Gastrocnemius medialis (tissue), 4 donors: ENCODE measurements around the gene NHERF2. TPM values are rescaled to one million over a fixed set of nuclear protein-coding genes. Genes with fewer than 3 reads are reported as not detected.

Experiments used
- ATAC-seq, 2 donors: fragments of 150-250 bp; one replicate each; pipeline ENCODE4 v1.9.1; 2016
- DNase-seq, 2 donors: peaks; one replicate each; pipeline ENCODE4 v3.0.0-alpha.2; 2019
- H3K27ac ChIP-seq, 4 donors: fragments of 200-600 bp; sonication (generic); 1 replicate in 1 of 4; 2 replicates in 3 of 4; pipeline ENCODE4 v1.5.1; 2016 to 2018; ENCODE audit warnings: mild to moderate bottlenecking in 2 of 4, moderate library complexity in 1 of 4
- H3K27me3 ChIP-seq, 3 donors: fragments of 200-600 bp; sonication (generic) in 2 of 3; 1 replicate in 1 of 3; 2 replicates in 2 of 3; pipeline versions ENCODE4 v1.5.1 to v1.6.0; 2016 to 2019; ENCODE audit warnings: mild to moderate bottlenecking in 1 of 3, moderate library complexity in 1 of 3
- H3K36me3 ChIP-seq, 2 donors: fragments of 200-600 bp; sonication (generic) in 1 of 2; one replicate each; pipeline ENCODE4 v1.5.1; 2017 to 2018
- H3K4me1 ChIP-seq, 2 donors: fragments of 200-600 bp; sonication (generic) in 1 of 2; one replicate each; pipeline ENCODE4 v1.5.1; 2016 to 2017; ENCODE audit warnings: mild to moderate bottlenecking in 2 of 2
- H3K4me3 ChIP-seq, 4 donors: fragments of 200-600 bp; sonication (generic) in 3 of 4; 1 replicate in 1 of 4; 2 replicates in 3 of 4; pipeline ENCODE4 v1.5.1; 2016 to 2019; ENCODE audit warnings: mild to moderate bottlenecking in 2 of 4
- H3K9me3 ChIP-seq, 3 donors: fragments of 200-600 bp; sonication (generic) in 2 of 3; 1 replicate in 1 of 3; 2 replicates in 2 of 3; pipeline ENCODE4 v1.5.1; 2016 to 2019
- CTCF ChIP-seq, 5 experiments: fragments of 450-650 bp in 3 of 5; fragments of 200-600 bp in 2 of 5; sonication (generic) in 2 of 5; IDR thresholded peaks in 4 of 5; conservative IDR thresholded peaks in 1 of 5; 1 replicate in 4 of 5; 2 replicates in 1 of 5; pipeline ENCODE4 v1.5.1; 2016 to 2019; ENCODE audit warnings: antibody characterized with exemption in 5 of 5, mild to moderate bottlenecking in 3 of 5, moderate library complexity in 3 of 5
- POLR2A ChIP-seq, 2 donors: fragments of 450-650 bp; IDR thresholded peaks; one replicate each; pipeline ENCODE4 v1.6.1; 2017; ENCODE audit warnings: antibody characterized with exemption in 2 of 2, mild to moderate bottlenecking in 2 of 2, moderate library complexity in 2 of 2
- in situ Hi-C, 4 donors: fragments of 200-750 bp; cut with MboI; loops; one replicate each; pipeline versions ENCODE4 v1.15.0 to v1.8.0; 2017; ENCODE audit warnings: low sequenced_read_pairs in 4 of 4
- intact Hi-C: fragments of 100-400 bp; cut with DNase I; formaldehyde crosslinking; loops from one replicate; pipeline ENCODE4 v1.15.1; 2023; ENCODE audit warnings: low total_unique reads
- total RNA-seq, 4 donors: library from RNA; depleted of rRNA; stranded (reverse); fragments of >200 nt; gene quantifications; one replicate each; pipeline versions ENCODE4 v1.1.0 to v1.2.3, GENCODE V29; 2016

Gene NHERF2
- total RNA-seq, 4 donors from 2014 or later: 51.6 to 86.9 (median 74.4) TPM

- no peaks in the 10 kb centered on the region for H3K36me3 ChIP-seq
- peaks cover 0 to 10% of the 10 kb centered on the region in 2 donors for H3K4me1 ChIP-seq
- no peak for DNase-seq
- in situ Hi-C loops (loop anchor here in 1 of 4 donors (10.0 kb wide), 1 partner anchor 125 kb away; the partner anchor contains the start of gene RAB26), intact Hi-C loops (no loop called here)
- no peak for ATAC-seq
- no peak within 1 kb of the TSS for H3K27ac ChIP-seq
- no peaks in the 10 kb centered on the region for H3K9me3 ChIP-seq
- H3K27me3 ChIP-seq: peaks cover 27 to 33% (median 31%) of the 10 kb centered on the region in 3 donors
- TF ChIP-seq POLR2A (IDR thresholded peaks at IDR 0.05) (no peak), CTCF (IDR thresholded peaks at IDR 0.05 in 4 of 5, conservative IDR thresholded peaks at IDR 0.05 in 1 of 5) (no peak)
- no peak within 1 kb of the TSS for H3K4me3 ChIP-seq
Measured at GRCh38 chr16:2019518-2019920, 7.2 kb upstream of the NHERF2 start, which contains the start of gene NPW. Gene NPW (plus strand): TSS chr16:2019785.

DNA sequence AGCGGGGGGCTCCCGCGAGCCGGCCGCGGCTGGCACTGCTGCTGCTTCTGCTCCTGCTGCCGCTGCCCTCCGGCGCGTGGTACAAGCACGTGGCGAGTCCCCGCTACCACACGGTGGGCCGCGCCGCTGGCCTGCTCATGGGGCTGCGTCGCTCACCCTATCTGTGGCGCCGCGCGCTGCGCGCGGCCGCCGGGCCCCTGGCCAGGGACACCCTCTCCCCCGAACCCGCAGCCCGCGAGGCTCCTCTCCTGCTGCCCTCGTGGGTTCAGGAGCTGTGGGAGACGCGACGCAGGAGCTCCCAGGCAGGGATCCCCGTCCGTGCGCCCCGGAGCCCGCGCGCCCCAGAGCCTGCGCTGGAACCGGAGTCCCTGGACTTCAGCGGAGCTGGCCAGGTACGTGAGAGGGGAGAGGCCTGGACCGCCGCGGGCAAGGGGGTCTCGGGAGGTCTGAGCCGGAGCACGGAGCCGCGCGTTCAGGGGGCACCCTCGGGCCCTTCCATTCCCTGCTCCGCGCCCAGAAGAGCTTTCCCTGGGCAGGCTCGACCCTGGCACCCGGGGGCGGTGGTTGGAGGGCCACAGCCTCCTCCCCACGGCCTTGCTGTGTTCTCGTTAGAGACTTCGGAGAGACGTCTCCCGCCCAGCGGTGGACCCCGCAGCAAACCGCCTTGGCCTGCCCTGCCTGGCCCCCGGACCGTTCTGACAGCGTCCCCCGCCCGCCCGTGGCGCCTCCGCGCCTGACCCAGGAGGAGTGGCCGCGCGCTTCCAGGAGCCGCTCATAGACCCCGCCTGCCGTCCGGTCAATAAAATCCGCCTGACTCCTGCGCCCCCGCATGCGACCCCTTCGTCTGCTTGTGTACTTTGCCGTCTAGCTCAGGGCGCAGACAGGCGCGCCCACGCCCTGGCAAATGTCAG lies 6.5 kb upstream of the NHERF2 start:
- ATAC-seq: no peak
- Histone ChIP-seq H3K27me3 (peaks cover 27 to 33% (median 31%) of the 10 kb centered on the region in 3 donors), H3K4me1 (peaks cover 0 to 10% of the 10 kb centered on the region in 2 donors), H3K27ac (no peak overlapping the region), H3K4me3 (no peak overlapping the region), H3K9me3 (no peaks in the 10 kb centered on the region), H3K36me3 (no peaks in the 10 kb centered on the region)
- DNase-seq: no peak
- intact Hi-C loops (no loop called here), in situ Hi-C loops (loop anchor here in 2 of 4 donors (5.0 to 10.0 kb wide), 2 partner anchors 122 to 125 kb away; partner anchors contain the start of gene RAB26 (in 1 of the 2))
- no peak for TF ChIP-seq POLR2A (IDR thresholded peaks at IDR 0.05)
- no peak for TF ChIP-seq CTCF (IDR thresholded peaks at IDR 0.05 in 4 of 5, conservative IDR thresholded peaks at IDR 0.05 in 1 of 5)

GRCh38 chr16:2022723-2023091 lies 4.0 kb upstream of the NHERF2 start:
- Histone ChIP-seq H3K27ac (no peak overlapping the region), H3K27me3 (peaks cover 27 to 33% (median 31%) of the 10 kb centered on the region in 3 donors), H3K9me3 (no peaks in the 10 kb centered on the region), H3K4me1 (peaks cover 0 to 15% of the 10 kb centered on the region in 2 donors), H3K36me3 (no peaks in the 10 kb centered on the region), H3K4me3 (peak overlapping the region; percentile 27 to 49 (median 41))
- ATAC-seq (no peak), DNase-seq (no peak)
- TF ChIP-seq CTCF (IDR thresholded peaks at IDR 0.05 in 4 of 5, conservative IDR thresholded peaks at IDR 0.05 in 1 of 5) (no peak), POLR2A (IDR thresholded peaks at IDR 0.05) (no peak)
- intact Hi-C loops (loop anchor here (1.0 to 2.0 kb wide), 5 partner anchors 25 to 228 kb away; partner anchors contain the start of genes ECI1, NTHL1 and TSC2), in situ Hi-C loops (loop anchor here in 1 of 4 donors (5.0 kb wide), 1 partner anchor 120 kb away; no protein-coding TSS in a partner anchor)

- Histone ChIP-seq H3K27me3 (peaks cover 27 to 33% (median 31%) of the 10 kb centered on the region in 3 donors), H3K4me3 (peak overlapping the region; percentile 37 to 63 (median 44)), H3K36me3 (no peaks in the 10 kb centered on the region), H3K27ac (peak overlapping the region; percentile 54 to 80 (median 64)), H3K4me1 (peaks cover 0 to 16% of the 10 kb centered on the region in 2 donors), H3K9me3 (no peaks in the 10 kb centered on the region)
- intact Hi-C loops: loop anchor here (1.0 to 2.0 kb wide), 5 partner anchors 24 to 227 kb away; partner anchors contain the start of genes ECI1, NTHL1 and TSC2
- peak; percentile 80 to 83 for ATAC-seq
- in situ Hi-C loops: loop anchor here in 1 of 4 donors (5.0 kb wide), 1 partner anchor 119 kb away; no protein-coding TSS in a partner anchor
- peak; percentile 87 to 88 for DNase-seq
- TF ChIP-seq POLR2A (IDR thresholded peaks at IDR 0.05) (peak in 1 of 2 donors; percentile 48), CTCF (IDR thresholded peaks at IDR 0.05 in 4 of 5, conservative IDR thresholded peaks at IDR 0.05 in 1 of 5) (peak; percentile 95 to 99 (median 98))
Measured at GRCh38 chr16:2023092-2024031, 3.3 kb upstream of the NHERF2 start.
